Esophagus squamous epithelium (tissue), 4 donors: Measurements from ENCODE around the gene RPL32.

Experiments
- CTCF ChIP-seq, 6 experiments: fragments of 450-650 bp in 4 of 6; fragments of 200-600 bp in 2 of 6; sonication (generic) in 2 of 6; IDR thresholded peaks; one replicate each; pipeline ENCODE4 v1.5.1; 2016 to 2019; ENCODE audit warnings: antibody characterized with exemption in 6 of 6, mild to moderate bottlenecking in 4 of 6, moderate library complexity in 4 of 6
- POLR2A ChIP-seq, 4 donors: fragments of 450-650 bp; IDR thresholded peaks; one replicate each; pipeline ENCODE4 v1.6.1; 2017; ENCODE audit warnings: antibody characterized with exemption in 4 of 4, mild to moderate bottlenecking in 4 of 4, moderate library complexity in 3 of 4

DNA sequence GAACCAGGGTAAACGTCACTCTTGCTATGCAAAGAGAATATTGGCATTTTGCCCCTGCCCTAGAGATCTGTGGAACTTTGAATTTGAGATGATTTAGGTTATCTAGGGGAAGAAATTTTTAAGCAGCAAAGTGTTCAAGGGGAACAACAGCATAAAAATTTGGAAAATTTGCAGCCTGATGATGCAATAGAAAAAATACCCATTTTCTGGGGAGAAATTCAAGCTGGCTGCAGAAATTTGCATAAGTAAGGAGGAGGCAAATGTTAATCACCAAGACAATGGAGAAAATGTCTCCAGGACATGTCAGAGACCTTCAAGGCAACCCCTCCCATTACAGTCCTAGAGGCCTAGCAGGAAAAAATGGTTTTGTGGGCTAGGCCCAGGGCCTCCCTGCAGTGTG, 4.4 kb upstream of the RPL32 start:
- TF ChIP-seq CTCF (IDR thresholded peaks at IDR 0.05) (no peak), POLR2A (IDR thresholded peaks at IDR 0.05) (no peak)
